Astrocyte of the spinal cord (primary cell): ENCODE data around the gene GALNTL6.

Source experiments
- DNase-seq: peaks from one replicate; pipeline ENCODE4 v3.0.0; 2011; ENCODE audit warnings: low read depth, low spot score
- H3K4me3 ChIP-seq: 2 replicates; pipeline ENCODE4 v1.5.1; 2011; ENCODE audit warnings: low read depth, mild to moderate bottlenecking, low read length, moderate library complexity
- in situ Hi-C: cut with HindIII; loops from 2 replicates; pipeline ENCODE4 v1.10.0; 2017; ENCODE audit warnings: low sequenced_read_pairs
- TF ChIP-seq, protein P1 (sequence below): IDR thresholded peaks from 2 replicates; pipeline ENCODE4 v1.5.1; 2012; ENCODE audit warnings: low read depth, mild to moderate bottlenecking, low read length, inconsistent platforms

The GALNTL6 gene

DNA sequence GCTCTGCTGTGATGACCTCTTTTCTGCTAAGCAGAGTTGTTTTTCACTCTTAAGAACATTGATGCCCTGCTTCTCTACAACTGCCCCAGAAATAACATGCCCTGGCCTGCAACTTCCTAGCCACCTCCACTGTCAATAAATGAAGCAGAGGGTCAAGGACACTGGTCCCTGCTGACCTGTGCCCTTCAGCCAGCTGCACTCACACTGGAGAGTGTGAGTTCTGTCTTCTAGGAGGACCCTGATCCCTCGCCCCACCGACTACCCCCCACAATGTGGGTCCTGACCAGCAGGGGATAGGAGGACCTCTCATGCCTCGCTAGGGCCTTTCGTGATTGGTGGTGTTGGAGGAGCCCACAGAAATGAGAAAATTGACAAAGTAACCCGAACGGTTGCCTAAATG is 947.3 kb downstream of the GALNTL6 start:
- in situ Hi-C loops, result no loop called here
- no peak for DNase-seq
- H3K4me3 ChIP-seq, result no peak overlapping the region
- TF ChIP-seq, protein P1, sequence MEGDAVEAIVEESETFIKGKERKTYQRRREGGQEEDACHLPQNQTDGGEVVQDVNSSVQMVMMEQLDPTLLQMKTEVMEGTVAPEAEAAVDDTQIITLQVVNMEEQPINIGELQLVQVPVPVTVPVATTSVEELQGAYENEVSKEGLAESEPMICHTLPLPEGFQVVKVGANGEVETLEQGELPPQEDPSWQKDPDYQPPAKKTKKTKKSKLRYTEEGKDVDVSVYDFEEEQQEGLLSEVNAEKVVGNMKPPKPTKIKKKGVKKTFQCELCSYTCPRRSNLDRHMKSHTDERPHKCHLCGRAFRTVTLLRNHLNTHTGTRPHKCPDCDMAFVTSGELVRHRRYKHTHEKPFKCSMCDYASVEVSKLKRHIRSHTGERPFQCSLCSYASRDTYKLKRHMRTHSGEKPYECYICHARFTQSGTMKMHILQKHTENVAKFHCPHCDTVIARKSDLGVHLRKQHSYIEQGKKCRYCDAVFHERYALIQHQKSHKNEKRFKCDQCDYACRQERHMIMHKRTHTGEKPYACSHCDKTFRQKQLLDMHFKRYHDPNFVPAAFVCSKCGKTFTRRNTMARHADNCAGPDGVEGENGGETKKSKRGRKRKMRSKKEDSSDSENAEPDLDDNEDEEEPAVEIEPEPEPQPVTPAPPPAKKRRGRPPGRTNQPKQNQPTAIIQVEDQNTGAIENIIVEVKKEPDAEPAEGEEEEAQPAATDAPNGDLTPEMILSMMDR, result no peak

DNA sequence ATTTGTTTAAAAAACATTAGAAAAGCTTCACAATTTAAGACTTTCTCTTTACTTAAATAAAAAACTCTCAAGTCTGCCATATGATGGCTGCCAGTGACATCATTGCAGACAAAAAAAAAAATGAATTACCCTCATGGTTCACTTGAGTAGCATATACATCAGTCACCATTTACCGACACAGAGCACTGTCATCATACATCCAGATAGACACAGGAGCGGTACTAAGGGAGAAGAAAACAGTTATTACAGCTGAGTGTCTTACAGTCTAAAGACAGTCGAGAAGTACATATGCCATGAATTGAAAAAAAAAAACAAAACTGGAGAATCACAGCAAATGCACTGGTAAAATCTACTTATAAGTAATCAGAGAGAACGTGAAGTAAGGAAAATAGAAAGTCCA is 949.7 kb downstream of the GALNTL6 start:
- in situ Hi-C loops, result no loop called here
- TF ChIP-seq, protein P1, result no peak
- H3K4me3 ChIP-seq, result no peak overlapping the region
- DNase-seq, result no peak

DNA sequence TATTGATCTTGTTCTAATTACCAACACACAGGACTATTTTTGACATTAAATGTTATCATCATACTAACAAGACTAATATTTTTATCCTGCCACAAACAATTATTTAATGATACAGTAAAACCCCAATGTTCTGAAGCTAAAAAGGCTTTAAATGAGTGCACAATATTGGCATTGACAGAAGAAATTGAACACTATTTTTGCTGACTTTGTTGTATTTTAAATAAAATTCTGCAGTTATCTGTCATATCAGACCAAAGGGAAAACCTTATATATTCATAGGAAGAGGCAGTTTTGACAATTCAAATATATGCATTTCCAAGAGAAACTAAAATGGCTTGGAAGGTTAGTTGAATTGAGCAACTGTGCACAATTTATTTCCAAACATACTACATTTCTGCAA is 957.6 kb downstream of the GALNTL6 start:
- in situ Hi-C loops, result no loop called here
- DNase-seq, result no peak
- no peak overlapping the region for H3K4me3 ChIP-seq
- TF ChIP-seq, protein P1, result no peak

DNA sequence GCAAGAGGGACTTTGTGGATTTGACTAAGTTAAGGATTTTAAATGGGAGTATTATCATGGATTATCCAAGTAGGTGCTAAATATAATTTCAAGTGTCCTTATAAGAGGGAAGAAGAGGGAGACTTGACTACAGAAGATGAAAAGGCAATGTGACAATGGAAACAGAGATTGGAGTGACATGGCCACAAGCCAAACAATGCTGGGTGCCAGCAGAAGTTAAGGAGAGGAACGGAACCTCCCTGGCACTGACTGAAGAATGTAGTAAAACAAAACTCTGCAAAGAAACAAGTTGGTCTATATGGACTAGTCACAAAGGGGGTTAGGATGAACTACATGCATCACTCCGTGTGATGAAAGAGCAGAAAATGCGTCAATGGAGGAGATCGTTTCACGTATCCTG is 959.6 kb downstream of the GALNTL6 start:
- DNase-seq, result no peak
- TF ChIP-seq, protein P1, result no peak
- H3K4me3 ChIP-seq, result no peak overlapping the region
- in situ Hi-C loops, result no loop called here

DNA sequence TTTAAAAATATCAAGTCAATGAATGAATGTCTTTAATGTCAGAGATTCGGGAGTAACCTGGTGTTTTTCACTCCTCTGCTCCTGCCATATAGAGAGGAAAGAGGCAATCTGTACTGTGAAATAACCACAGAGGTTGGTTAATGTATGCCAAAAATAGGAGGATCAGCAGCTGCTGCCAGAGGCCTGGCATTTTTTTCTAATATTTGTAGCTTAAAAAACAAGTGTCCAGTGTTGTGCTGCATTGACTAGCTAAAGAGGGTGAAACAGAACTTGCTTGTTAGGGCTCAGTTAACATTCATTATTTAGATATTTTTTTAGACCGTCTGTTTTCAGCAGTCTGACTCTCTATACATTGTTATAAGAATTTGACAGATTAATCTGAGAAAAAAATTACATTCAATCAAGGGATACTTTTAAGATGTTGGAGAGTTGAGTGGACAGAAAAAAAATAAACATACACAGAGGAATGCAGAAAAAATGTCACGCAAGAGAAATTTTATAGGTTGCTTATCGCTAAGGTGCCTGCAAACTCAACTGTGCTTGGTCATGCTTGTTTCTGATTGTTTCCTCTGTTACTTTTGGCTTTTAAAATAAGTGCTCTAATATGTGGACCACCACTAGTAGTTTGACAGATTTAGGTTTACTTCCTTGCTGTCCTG is 963.1 kb downstream of the GALNTL6 start:
- TF ChIP-seq, protein P1, result no peak
- no peak for DNase-seq
- in situ Hi-C loops, result no loop called here
- no peak overlapping the region for H3K4me3 ChIP-seq

DNA sequence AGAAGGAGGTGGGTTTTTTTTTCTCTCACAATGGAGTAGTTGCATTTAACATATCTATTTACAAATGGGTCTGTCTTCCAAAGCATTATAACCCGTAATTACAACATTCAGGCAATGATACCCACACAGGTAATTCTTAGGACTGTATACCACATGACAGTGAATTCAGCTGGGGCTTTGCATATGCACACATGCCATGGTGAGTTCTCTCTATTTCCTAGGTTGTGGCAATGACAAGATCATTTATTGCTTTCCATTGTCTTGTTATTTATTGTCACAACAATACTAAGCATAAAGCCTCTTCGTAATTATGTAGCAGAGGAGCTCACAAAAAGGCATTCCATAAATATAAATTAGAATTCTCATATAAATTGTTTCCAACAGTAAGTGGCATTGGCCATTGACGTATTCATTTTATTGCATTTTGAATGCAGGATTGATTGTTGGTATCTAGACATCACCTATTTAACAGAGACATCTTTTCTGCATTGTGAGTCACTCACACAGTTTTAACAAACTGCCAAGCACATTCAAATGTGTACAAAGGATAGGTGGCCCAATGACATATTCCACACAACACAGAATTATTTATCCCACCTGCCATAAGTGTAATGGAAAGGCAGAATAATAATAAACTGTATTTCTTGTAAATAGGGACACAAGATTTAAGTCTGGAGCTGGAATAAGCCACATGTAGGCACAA is 964.7 kb downstream of the GALNTL6 start:
- in situ Hi-C loops, result no loop called here
- DNase-seq, result no peak
- H3K4me3 ChIP-seq, result no peak overlapping the region
- TF ChIP-seq, protein P1, result no peak
